Stimulated activated CD8-positive, alpha-beta memory T cell treated with anti-CD3 and anti-CD28 coated beads, Interleukin-15, amount 100 ng/mL, for 1 hour (primary cell): ENCODE measurements around the gene CHRNA4.

Experiments
- DNase-seq: peaks from one replicate; pipeline ENCODE4 v3.0.0-alpha.2; 2020; ENCODE audit warnings: low read depth

The CHRNA4 gene

GRCh38 chr20:63377951-63378381 lies 16.8 kb upstream of the CHRNA4 start:
- DNase-seq = no peak

GRCh38 chr20:63377256-63377941 lies 16.2 kb upstream of the CHRNA4 start:
- DNase-seq = no peak

DNA sequence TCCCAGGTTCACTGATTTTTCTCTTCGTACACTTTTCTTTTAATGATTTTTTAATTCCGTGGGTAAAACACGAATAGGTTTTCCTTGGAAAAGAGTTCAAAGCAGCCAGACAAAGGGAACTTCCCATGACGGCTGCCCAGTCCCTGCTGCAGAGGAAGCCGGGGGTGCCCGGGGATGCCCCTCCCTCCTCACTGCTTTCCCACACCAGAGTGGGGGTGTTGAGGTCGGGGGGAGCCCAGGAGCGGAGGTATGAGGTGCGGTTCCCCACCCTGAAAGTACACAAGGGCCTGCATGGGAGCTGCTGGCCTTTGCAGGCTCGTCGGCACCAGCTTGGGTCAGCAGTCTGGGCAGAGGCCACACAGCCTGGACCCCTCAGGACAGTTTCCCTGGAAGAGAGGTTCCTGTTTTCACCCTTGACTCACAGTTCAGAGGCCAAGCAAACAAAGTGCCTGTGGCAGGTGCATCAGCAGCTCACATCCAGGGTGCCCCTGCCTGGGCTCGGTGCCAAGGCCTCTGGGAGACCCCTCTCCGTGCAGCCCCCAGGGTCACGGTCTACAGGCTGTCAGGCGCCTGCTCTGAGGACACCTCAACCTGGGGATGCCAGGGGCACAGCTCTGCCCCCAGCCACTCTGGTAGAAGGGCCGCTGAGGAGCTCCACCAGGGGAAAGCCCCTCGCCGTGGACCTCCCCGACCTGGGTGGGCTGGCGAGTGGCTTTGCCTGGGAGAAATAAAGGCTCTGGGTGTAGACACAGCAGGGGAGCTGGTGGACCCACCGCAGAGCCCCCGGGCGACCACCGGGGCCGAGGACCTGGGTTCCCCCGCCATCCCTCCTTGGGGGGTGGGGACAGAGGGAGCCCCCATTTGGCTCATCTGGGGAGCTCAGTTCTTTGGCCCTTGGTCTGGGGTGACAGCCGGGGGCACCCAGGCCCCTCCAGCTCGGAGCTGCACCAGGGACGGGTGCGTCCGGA lies 15.4 kb upstream of the CHRNA4 start:
- no peak for DNase-seq

GRCh38 chr20:63375438-63375837 lies 14.3 kb upstream of the CHRNA4 start:
- no peak for DNase-seq

DNA sequence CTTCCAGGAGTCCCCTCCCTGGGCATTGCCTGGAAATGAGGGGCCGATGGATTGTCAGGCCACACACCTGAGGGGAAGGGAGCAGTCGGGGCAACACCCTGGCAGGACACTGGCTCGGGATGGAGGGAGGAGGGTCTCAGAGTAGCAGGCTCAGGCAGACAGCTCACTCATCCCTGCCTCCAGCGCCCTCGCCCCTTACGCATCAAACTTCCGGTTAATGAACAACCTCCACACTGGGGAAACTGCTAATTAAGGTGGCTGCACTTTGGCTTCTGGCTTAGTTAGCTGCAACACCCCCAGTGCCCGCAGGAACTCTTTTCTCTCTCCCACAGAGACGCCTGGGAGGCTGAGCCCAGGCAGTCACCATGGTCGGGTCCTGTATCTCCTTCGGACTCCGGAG lies 13.4 kb upstream of the CHRNA4 start:
- no peak for DNase-seq

DNA sequence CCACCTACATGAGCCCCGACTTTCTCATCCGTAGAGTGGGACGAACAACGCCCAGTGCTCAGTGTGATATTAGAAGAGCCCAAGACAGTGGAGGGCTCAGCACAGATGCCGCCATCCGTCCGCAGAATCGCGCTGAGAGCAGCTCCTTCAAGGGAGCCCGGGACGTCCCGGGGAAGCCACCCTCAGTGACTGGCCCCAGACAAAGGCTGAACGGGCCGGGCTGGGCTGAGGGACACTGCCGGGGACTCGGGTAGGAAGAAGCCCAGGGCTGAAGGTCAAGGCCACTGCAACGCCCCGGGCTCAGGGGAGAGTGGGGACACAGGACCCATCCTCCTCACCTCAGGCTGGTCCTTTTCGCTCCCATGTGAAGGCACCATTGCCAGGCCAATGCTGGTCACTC lies 12.8 kb upstream of the CHRNA4 start:
- DNase-seq = no peak

GRCh38 chr20:63372971-63373885 lies 12.1 kb upstream of the CHRNA4 start:
- no peak for DNase-seq

GRCh38 chr20:63371291-63371865 lies 10.2 kb upstream of the CHRNA4 start:
- DNase-seq = no peak

GRCh38 chr20:63370618-63371187 lies 9.6 kb upstream of the CHRNA4 start:
- DNase-seq = no peak

GRCh38 chr20:63369724-63370617 lies 8.8 kb upstream of the CHRNA4 start:
- DNase-seq = no peak

- DNase-seq = no peak
These were observed 7.9 kb upstream of the CHRNA4 start for GRCh38 chr20:63369024-63369530.

- DNase-seq = no peak
These were observed 7.0 kb upstream of the CHRNA4 start for GRCh38 chr20:63368151-63368550.

GRCh38 chr20:63367446-63368055 lies 6.4 kb upstream of the CHRNA4 start:
- DNase-seq = no peak

GRCh38 chr20:63366390-63367365 lies 5.5 kb upstream of the CHRNA4 start:
- DNase-seq = no peak

DNA sequence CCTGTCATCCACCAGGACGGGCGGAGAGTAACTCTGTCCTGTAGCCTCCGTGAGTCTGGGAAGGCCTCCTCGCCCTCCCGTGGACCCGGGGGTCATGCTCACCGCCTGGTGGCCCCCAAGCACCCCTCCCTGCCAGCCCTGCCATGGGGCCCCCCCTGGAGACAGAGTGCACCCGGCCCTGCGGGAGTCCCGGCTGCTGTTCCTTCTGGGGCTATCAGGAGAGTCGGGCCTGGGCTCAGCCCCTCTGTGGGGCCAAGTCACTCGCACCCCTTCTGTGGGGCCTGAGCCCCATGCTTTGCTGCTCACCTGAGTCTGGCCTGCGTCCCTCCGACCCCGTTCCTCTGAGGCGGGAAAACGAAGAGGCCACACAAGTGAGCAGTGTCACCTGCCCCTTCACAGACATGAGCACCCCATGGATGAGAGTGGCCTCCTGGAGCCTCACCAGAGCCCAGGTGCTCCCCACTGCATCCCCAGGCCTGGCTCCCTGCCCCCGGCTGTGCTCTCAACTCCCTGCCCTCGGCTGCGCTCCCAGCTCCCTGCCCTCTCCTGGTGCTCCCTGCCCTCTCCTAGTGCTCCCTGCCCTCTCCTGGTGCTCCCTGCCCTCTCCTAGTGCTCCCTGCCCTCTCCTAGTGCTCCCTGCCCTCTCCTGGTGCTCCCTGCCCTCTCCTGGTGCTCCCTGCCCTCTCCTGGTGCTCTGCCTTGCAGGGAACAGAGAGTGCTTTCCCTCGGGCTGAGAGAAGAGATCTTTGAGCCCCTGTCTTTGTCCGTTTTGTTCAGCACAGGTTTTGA lies 4.6 kb upstream of the CHRNA4 start:
- DNase-seq = no peak

GRCh38 chr20:63364801-63365585 lies 3.8 kb upstream of the CHRNA4 start:
- no peak for DNase-seq
